Cerebellar cortex (tissue), 1 donor: ENCODE measurements around the gene TPX2.
"Not testable (repeated sequence)": the region's sequence is repeated elsewhere in the genome, so short reads cannot be mapped to it uniquely, and the experiment has no call there.

Experiments used
- DNase-seq: peaks from one replicate; pipeline ENCODE4 v3.0.0-alpha.2; 2015; ENCODE audit warnings: low spot score

Gene TPX2

GRCh38 chr20:31720486-31721407 lies 18.3 kb upstream of the TPX2 start:
- DNase-seq, result peak; percentile 41

GRCh38 chr20:31721408-31722256 lies 17.5 kb upstream of the TPX2 start:
- DNase-seq, result peak; percentile 44

GRCh38 chr20:31722257-31723068 lies 16.6 kb upstream of the TPX2 start, which contains the start of gene BCL2L1:
Gene BCL2L1 (minus strand): TSS chr20:31722868. CDS start chr20:31722218, 650 bp downstream.
- peak; percentile 79 for DNase-seq

- no peak for DNase-seq
Observed at GRCh38 chr20:31723069-31723318, 16.1 kb upstream of the TPX2 start.

GRCh38 chr20:31723319-31724078 lies 15.6 kb upstream of the TPX2 start:
- DNase-seq, result peak; percentile 97

GRCh38 chr20:31731321-31731717 lies 7.8 kb upstream of the TPX2 start:
- no peak for DNase-seq

GRCh38 chr20:31739550-31739977 lies 474 bp downstream of the TPX2 start:
- no peak for DNase-seq

- no peak for DNase-seq
Observed at GRCh38 chr20:31740208-31740607, 1.1 kb downstream of the TPX2 start.

- no peak for DNase-seq
Observed at GRCh38 chr20:31740656-31741323, 1.7 kb downstream of the TPX2 start.

GRCh38 chr20:31746068-31746878 lies 7.2 kb downstream of the TPX2 start:
- DNase-seq, result no peak

- not testable (repeated sequence) for DNase-seq
Observed at GRCh38 chr20:31747028-31747427, 7.9 kb downstream of the TPX2 start.

- no peak for DNase-seq
Observed at GRCh38 chr20:31747640-31748039, 8.6 kb downstream of the TPX2 start.

- DNase-seq, result no peak
Observed at GRCh38 chr20:31749223-31749622, 10.1 kb downstream of the TPX2 start.

- DNase-seq, result no peak
Observed at GRCh38 chr20:31751126-31751525, 12.0 kb downstream of the TPX2 start.

- DNase-seq, result no peak
Observed at GRCh38 chr20:31757254-31757653, 18.2 kb downstream of the TPX2 start.

- no peak for DNase-seq
Observed at GRCh38 chr20:31758521-31758920, 19.4 kb downstream of the TPX2 start.

- DNase-seq, result no peak
Observed at GRCh38 chr20:31758991-31759390, 19.9 kb downstream of the TPX2 start.

- no peak for DNase-seq
Observed at GRCh38 chr20:31759836-31760518, 20.9 kb downstream of the TPX2 start.

GRCh38 chr20:31760519-31761240 lies 21.6 kb downstream of the TPX2 start:
- DNase-seq, result no peak
